Measurements from ENCODE around the gene EFCAB11. TPM values are rescaled to one million over a fixed set of nuclear protein-coding genes. Genes with fewer than 3 reads are reported as not detected.

Gene EFCAB11
- total RNA-seq, 1 experiment from 2014 or later, result 18.1 TPM

- Histone ChIP-seq H3K79me2 (ENCODE audit: insufficient read depth, low read length) (no peaks in the 10 kb centered on the region), H3K4me1 (ENCODE audit: control insufficient read depth in 1 of 2, insufficient read depth in 2 of 2, low read length in 2 of 2) (no peaks in the 10 kb centered on the region), H3K9me2 (ENCODE audit: insufficient read depth) (no peaks in the 10 kb centered on the region), H2AFZ (ENCODE audit: low read depth, low read length, poor library complexity, severe bottlenecking) (no peak overlapping the region), H4K20me1 (ENCODE audit: insufficient read depth) (no peaks in the 10 kb centered on the region), H3K9ac (ENCODE audit: low read length) (no peak overlapping the region), H3K4me2 (ENCODE audit: low read length) (no peak overlapping the region), H3K27ac (ENCODE audit: low read depth, low read length) (no peak overlapping the region), H3K36me3 (ENCODE audit: control insufficient read depth in 1 of 2, insufficient read depth in 2 of 2, low read length in 2 of 2) (no peaks in the 10 kb centered on the region), H3K9me3 (ENCODE audit: control insufficient read depth in 1 of 2, insufficient read depth in 1 of 2, low read depth in 1 of 2, low read length in 2 of 2) (no peaks in the 10 kb centered on the region), H3K27me3 (ENCODE audit: insufficient read depth, low read length) (no peaks in the 10 kb centered on the region), H3K4me3 (replicated peaks in 1 of 2; ENCODE audit: low read depth in 1 of 2, low read length in 2 of 2) (no peak overlapping the region)
- RAD21 ChIA-PET (ENCODE audit: low non-redundant PET in 1 of 2, low total read pairs in 2 of 2, uncharacterized antibody in 2 of 2, unreplicated experiment in 2 of 2), result no interaction called here
- CTCF ChIA-PET, result interaction anchor here (2.2 kb wide), 1 partner anchor 17 kb away, joined by 9 read pairs; no protein-coding TSS in a partner anchor
- BruUV-seq (replicated peaks), result no TSS peak
- TF ChIP-seq ZNF274 (IDR thresholded peaks at IDR 0.05; ENCODE audit: low read depth, low read length) (no peak), POLR2A (IDR thresholded peaks at IDR 0.05; ENCODE audit: borderline replicate concordance, extremely low read depth, insufficient read depth, insufficient read length) (no peak), FOSL1 (IDR thresholded peaks at IDR 0.05; ENCODE audit: low read depth) (no peak), YY1 (IDR thresholded peaks at IDR 0.05; ENCODE audit: extremely low read depth, insufficient replicate concordance, low read depth, low read length) (no peak), ZBTB33 (IDR thresholded peaks at IDR 0.05; ENCODE audit: extremely low read depth, insufficient replicate concordance, low read length) (no peak), EZH2phosphoT487 (IDR thresholded peaks at IDR 0.05; ENCODE audit: borderline replicate concordance) (no peak), ELF1 (IDR thresholded peaks at IDR 0.05; ENCODE audit: borderline replicate concordance, low read depth) (no peak), CEBPB (IDR thresholded peaks at IDR 0.05; ENCODE audit: low read depth) (no peak)
- no peak for DNase-seq (ENCODE audit: low read depth, low spot score)
- intact Hi-C loops (cut with micrococcal nuclease), result no loop called here
- POLR2A ChIA-PET, result no interaction called here
- no peak for ATAC-seq
Measured at GRCh38 chr14:89922031-89922907, 32.3 kb downstream of the EFCAB11 start.
